NK-92 treated with Interleukin-12 subunit alpha and Interleukin-12 subunit beta, amount 100 ng/mL, for 24 hours (cell line): ENCODE measurements around the gene LARP4B.

Source experiments
- DNase-seq: peaks from one replicate; lab custom pipeline; 2025; lab: John Stamatoyannopoulos, UW

LARP4B gene

DNA sequence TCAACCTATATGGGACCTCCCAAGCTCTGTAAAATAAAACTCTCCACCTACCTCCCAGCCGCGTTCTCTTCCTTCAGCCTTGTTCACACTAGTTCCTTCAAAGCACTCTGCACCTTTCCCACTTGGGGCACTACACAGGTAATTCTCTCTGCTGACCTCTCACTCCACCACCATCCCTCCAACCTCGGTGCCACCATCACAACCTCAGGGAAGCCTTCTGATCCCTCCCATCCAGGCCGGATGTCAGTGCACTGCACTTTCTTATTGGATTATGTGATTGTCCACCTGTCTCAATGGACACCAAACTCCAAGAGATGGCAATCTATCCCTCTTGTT is 7.0 kb downstream of the LARP4B start:
- no peak for DNase-seq

DNA sequence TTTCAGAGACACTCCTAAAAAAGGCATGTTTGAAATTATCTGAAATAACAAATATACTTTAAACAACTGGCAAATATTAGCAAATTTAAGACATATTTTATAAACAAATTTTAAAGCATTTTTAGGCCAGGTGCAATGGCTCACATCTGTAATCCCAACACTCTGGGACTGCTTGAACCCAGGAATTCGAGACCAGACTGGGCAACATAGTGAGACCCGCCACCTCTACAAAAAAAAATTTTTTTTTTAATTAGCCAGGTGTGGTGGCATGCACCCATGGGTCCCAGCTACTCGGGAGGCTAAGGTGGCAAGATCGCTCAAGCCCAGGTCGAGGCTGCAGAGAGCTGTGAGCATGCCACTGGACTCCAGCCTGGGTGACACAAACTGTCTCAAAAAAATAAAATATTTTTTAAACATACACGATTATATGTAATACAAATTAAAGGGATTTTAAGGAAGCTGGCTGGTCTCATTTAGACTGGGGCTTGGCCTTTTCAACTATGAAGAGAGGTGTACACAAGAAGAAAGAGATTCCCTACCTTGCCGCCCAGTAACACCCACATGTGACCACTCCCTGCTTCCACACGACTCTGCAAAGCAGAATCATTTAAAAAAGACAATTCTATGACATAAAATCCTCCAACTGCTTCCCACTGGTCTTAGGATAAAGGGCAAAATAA is 7.5 kb downstream of the LARP4B start:
- DNase-seq, result no peak

- no peak for DNase-seq
Observed at GRCh38 chr10:921471-922414, 9.8 kb downstream of the LARP4B start.

DNA sequence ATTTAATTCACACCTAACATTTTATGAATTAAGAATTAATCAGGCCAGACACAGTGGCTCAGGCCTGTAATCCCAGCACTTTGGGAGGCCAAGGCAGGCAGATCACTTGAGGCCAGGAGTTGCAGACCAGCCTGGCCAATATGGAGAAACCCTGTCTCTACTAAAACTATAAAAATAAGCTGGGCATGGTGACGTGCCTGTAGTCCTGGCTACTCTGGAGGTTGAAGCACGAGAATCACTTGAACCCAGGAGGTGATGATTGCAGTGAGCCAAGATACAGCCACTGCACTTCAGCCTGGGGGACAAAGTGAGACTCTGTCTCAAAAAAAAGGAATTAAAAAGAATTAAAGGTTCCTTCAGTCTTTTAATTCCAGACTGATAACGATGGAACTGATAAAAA is 11.1 kb downstream of the LARP4B start:
- no peak for DNase-seq

DNA sequence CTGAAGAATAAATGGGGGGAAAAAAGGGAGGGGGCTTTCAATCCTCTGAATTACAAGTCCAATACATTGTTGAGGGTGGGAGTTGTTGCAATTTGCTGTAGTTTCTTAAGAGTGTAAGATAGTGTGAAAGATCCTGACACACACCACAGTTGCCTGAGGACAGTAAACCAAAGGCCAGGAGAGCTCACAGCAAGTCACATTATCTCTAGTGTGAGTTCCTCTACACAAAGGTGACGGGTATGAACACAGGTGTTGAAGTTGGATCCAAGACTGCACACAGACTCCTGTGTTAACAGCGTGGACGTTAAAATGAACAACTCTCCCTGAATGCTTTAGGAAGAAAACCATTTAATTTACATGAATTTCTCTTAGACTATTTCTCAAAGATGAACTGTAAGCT is 12.0 kb downstream of the LARP4B start:
- DNase-seq, result no peak

- no peak for DNase-seq
Observed at GRCh38 chr10:917999-918398, 13.5 kb downstream of the LARP4B start.

DNA sequence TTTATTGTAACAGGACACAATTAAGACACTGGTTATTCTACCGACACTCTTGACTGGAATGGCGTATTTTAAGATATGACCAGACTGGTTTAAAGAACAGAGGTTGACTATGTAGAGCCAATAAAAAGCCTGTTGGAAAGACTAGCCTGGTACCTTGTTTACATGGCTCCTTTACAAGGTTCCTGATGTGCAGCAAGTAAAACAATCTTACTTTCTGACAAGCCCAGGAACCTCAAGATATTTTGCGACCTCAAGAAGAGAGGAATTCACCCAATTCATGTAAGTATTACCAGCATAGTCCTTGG is 14.1 kb downstream of the LARP4B start:
- DNase-seq, result no peak

GRCh38 chr10:916716-917415 is 14.6 kb downstream of the LARP4B start:
- no peak for DNase-seq

DNA sequence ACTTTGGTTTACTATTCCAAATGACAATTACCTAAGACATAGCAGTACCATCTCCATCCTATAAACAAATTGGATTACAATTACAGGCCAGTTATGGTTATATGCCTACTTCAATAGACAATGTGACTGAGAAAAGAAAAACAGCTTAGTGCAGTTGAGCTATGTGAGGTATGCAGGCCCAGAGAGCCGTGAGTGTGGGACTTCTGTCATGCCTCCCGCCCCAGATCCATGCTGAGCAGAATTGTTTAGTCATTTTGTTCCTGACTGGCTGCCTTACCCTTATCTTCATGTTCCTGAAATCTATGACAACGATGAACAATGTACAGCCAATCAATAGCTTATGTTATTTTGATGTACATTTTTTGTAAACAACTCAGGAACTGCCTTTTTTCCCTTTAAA is 21.7 kb downstream of the LARP4B start:
- no peak for DNase-seq

- no peak for DNase-seq
Observed at GRCh38 chr10:905972-906371, 25.5 kb downstream of the LARP4B start.

DNA sequence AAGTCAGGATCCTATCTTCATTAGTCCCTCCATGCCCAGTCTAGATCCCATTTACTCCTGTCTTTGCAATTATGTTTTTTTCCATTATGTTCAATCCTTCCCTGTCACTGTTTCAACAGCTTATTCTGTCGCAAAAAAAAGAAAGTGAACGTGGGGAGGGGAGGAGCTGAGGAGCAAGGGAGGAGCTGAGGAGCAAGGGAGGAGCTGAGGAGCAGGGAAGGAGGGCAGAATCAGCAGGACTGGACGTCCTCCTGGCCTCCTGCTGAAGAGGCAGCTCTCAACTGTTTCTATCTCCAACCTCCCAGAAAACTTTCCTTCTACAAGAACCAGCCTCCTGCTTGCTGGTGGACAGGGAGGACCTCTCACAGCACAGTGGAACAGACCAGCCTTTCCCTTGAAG is 26.0 kb downstream of the LARP4B start:
- DNase-seq, result no peak

- no peak for DNase-seq
Observed at GRCh38 chr10:904403-904802, 27.1 kb downstream of the LARP4B start.

DNA sequence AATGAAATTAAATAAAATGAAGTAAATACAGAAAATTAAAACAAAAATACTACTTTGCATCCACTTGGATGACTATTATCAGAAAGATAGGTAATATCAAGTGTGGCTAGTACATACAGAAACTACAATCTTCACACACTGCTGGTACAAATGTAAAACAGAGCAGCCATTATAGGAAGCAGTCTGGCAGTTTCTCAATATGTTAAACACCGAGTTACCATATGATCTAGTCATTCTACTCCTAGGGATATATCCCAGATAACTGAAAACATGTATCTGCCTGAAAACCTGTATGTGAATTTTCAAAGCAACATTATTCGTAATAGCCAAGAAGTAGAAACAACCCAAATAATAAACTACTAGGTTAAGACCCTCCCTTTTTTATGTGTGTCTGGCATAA is 33.4 kb downstream of the LARP4B start:
- no peak for DNase-seq

- DNase-seq, result no peak
Observed at GRCh38 chr10:896982-897381, 34.5 kb downstream of the LARP4B start.

- no peak for DNase-seq
Observed at GRCh38 chr10:895324-895723, 36.2 kb downstream of the LARP4B start.

DNA sequence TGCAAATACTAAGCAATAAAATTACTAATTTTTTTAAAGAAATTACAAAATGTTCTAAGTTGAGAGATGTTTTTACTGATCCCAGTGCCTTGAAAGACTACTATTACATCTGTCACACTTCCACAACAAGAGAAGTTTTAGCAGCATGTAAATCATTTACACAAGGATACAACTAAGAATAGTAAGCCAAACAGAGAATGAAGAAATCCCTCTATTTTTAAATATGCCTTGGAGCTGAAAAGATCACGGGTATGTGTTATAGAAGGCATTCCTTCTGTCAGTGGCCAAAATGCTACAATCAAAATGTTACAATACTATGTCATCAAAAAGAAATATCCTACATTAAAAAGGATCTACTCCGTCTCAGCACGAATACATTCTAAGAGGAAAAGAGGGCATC is 52.6 kb downstream of the LARP4B start:
- no peak for DNase-seq

GRCh38 chr10:878333-878759 is 53.2 kb downstream of the LARP4B start:
- no peak for DNase-seq

DNA sequence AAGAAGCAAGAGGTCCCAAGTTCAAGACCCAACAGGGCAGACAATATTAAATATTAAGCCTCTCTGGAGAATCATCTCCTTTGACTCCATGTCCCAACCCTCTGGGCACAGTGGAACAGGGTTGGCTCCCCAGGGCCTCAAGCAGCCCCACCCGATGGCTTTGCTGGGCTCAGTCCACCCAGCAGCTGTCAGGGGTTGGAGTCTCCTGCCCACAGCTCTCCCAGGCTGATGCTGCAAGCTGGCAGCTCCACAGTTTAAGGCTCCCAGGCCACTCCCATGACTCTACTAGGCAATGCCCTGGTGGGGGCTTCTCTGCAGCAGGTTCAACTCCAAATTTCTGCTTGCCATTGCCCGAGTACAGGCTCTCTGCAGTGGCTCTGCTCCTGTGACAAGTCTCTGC is 55.1 kb downstream of the LARP4B start:
- no peak for DNase-seq

- DNase-seq, result no peak
Observed at GRCh38 chr10:873020-873419, 58.5 kb downstream of the LARP4B start.

DNA sequence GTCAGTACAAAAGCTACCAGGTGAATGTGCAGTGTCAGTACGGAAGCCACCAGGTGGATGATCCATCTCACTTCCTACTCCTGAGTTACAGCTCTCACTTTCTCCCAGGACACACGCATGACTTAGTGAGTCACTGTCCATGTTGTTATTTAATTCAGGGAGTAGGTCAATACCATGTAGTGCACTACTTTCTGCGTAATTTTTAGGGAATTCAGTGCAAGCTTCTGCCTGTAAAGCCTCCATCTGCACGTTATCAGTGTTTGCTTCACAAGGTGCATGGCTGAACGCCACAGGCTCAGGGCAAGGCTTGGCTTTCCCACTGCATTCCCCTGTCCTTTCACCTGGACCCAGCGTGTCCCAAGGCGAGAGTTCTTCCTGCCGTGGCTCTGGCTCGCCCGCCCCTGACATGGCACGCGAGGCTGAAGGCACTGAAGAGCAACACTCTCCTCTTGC is 59.5 kb downstream of the LARP4B start:
- DNase-seq, result no peak

- no peak for DNase-seq
Observed at GRCh38 chr10:870564-871166, 60.8 kb downstream of the LARP4B start.

DNA sequence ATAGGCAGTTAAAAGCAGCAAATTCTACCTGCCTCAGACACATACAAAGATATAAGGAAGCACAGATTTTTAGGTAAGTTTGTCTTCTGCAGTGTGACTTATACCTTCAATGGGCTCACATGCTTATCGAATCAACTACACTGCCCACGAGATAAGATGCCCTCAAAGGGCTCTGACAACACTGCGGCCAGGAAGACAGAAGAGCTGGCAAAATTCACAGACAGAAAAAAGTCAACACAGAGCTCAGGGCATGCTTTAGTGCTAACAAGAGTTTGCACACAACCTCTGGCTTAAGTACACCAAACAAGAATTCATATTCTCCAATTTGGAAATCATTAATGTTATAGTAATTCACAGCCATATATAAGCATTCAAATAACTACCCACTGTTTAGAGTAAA is 62.3 kb downstream of the LARP4B start:
- DNase-seq, result no peak

DNA sequence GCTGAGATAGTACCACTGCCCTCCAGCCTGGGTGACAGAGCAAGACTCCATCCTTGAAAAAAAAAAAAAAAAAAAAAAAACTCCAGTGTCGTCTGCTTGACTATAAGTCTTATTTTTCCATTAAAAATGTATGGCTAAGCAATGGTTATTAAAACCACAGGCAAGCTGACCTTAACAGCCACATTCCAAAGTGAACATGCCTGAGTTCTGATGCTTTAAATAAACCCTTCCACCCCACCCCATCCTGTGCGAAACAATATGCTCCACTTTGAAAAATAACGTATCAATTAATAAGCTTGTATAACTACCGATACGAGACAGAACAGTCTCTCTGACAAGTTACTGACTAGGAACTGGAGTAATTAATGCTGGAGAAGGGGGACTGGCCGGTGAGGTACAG is 63.7 kb downstream of the LARP4B start:
- no peak for DNase-seq
